ENCODE data around the gene DMRT3.

The DMRT3 gene

GRCh38 chr9:1034271-1034670 lies 57.8 kb downstream of the DMRT3 start:
- in situ Hi-C loops (cut with HindIII; ENCODE audit: low pct_ligation_motif_present, low pct_unique_long_range_greater_than_20kb, low sequenced_read_pairs): no loop called here
- no peak for DNase-seq

- in situ Hi-C loops (cut with HindIII; ENCODE audit: low pct_ligation_motif_present, low pct_unique_long_range_greater_than_20kb, low sequenced_read_pairs): no loop called here
- DNase-seq: no peak
These were observed 63.1 kb downstream of the DMRT3 start for GRCh38 chr9:1039589-1039988.

All from ACHN (cell line).